ENCODE results near the gene ASH1L.

GRCh38 chr1:155472491-155473083 lies 90.0 kb downstream of the ASH1L start:
- TF ChIP-seq MLX (CRISPR knock-in tag; IDR thresholded peaks at IDR 0.05) (no peak), CREB1 (CRISPR knock-in tag; IDR thresholded peaks at IDR 0.05) (no peak), ZSCAN18 (CRISPR knock-in tag; IDR thresholded peaks at IDR 0.05) (no peak), USF1 (CRISPR knock-in tag; IDR thresholded peaks at IDR 0.05) (no peak)

Measured in WTC11 (cell line).